ENCODE results near the gene ABCA3. TPM values are rescaled to one million over a fixed set of nuclear protein-coding genes. Genes with fewer than 3 reads are reported as not detected.
A peak's percentile ranks its signal among the peaks of the same experiment; 100 is the strongest.

Gene ABCA3
- total and polyA plus RNA-seq, 7 experiments from 2014 or later, result 1.7 to 10.0 (median 7.4) TPM

DNA sequence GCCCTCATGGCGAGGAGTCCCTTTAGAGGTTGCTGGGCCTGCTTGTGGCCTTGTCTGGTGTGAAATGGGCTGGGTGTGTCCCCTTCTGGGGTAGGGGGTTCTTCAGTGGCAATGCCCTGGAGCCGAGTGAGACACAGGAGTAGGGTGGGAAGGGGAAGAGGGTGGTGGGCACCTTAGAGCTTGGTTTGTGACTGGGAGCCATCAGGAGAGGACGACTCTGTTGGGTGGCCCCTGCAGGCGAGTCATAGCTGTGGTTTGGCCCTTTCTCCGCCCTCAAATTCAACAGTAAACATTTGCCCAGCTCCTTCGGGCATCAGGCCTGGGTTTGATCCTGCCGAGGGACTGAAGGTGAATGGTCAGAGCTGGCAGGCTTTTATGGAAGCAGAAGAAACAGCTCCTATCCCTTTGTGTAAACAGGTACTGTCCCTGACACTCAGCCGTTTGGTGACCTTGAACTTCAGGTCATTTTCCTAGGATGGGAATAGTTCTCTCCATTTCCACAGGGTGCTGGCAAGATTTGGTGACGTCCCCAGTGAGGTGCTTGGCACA is 114.2 kb downstream of the ABCA3 start:
- no peak for DNase-seq
- CTCF ChIA-PET, result no interaction called here
- Histone ChIP-seq H3K4me1 (ENCODE audit: control insufficient read depth in 2 of 2, insufficient read depth in 2 of 2, low read length in 2 of 2) (peaks cover 7 to 9% of the 10 kb centered on the region in 2 donors), H3K9me3 (ENCODE audit: control insufficient read depth in 2 of 3, low read length in 3 of 3) (no peaks in the 10 kb centered on the region), H3K36me3 (ENCODE audit: control insufficient read depth in 2 of 3, insufficient read depth in 3 of 3, low read length in 3 of 3) (peaks cover 0 to 53% (median 10%) of the 10 kb centered on the region in 3 experiments), H3K27me3 (ENCODE audit: control insufficient read depth in 2 of 2, insufficient read depth in 2 of 2, low read length in 2 of 2) (no peaks in the 10 kb centered on the region), H3K4me3 (ENCODE audit: low read length) (no peak overlapping the region), H3K27ac (ENCODE audit: low read depth, low read length) (no peak overlapping the region)
- peak overlapping the region in 7 of 10 donors; percentile 19 to 65 (median 29) for H3K4me3 Mint-ChIP-seq
- H3K36me3 Mint-ChIP-seq, result peaks cover 0 to 12% (median 0%) of the 10 kb centered on the region in 5 donors
- ATAC-seq, result no peak
- intact Hi-C loops (cut with micrococcal nuclease), result loop anchor here (10.0 kb wide), 2 partner anchors 232 to 288 kb away; partner anchors contain the start of gene ATP6V0C (in 1 of the 2)
- POLR2A ChIA-PET, result interaction anchor here (0.6 to 1.6 kb wide), 6 partner anchors 10 to 1230 kb away, joined by 3 to 5 read pairs (median 4); partner anchors contain the start of genes ECI1, NUBP2, PGP and SPSB3
- H3K9me3 Mint-ChIP-seq, result no peaks in the 10 kb centered on the region
- H3K27me3 Mint-ChIP-seq, result peaks cover 0 to 3% (median 0%) of the 10 kb centered on the region in 5 donors
- peaks cover 0 to 25% (median 19%) of the 10 kb centered on the region in 7 donors for H3K4me1 Mint-ChIP-seq
- H3K27ac Mint-ChIP-seq, result no peak overlapping the region

Small RNAs within 50 kb of the gene (microRNA-seq; reads per million reads assigned to microRNA genes)
- gene MIR3677 (ENCODE audit: borderline microRNAs expressed) (not detected), gene MIR4717 (ENCODE audit: borderline microRNAs expressed) (not detected)

Other genes with a start within 250 kb of the ABCA3 start
- gene PKD1, start 204.8 kb downstream of the ABCA3 start, total RNA-seq, result 100 to 1,000 TPM in 2 of 5 experiments, 10 to 100 TPM in 3; 82.8 to 153 (median 98.3) TPM
- gene PKD1, start 204.8 kb downstream of the ABCA3 start, polyA plus RNA-seq, result 1 to 10 TPM; 4.9 to 9.8 TPM
- gene RAB26, start 192.1 kb downstream of the ABCA3 start, total RNA-seq, result under 1 TPM in 1 of 5 experiments, not detected in 4; 0.86 TPM
- gene RAB26, start 192.1 kb downstream of the ABCA3 start, polyA plus RNA-seq, result under 1 TPM; 0.29 to 0.66 TPM
- gene TRAF7, start 184.9 kb downstream of the ABCA3 start, total RNA-seq, result 10 to 100 TPM; 30.0 to 58.3 (median 36.7) TPM
- 1 to 10 TPM; 4.8 to 6.8 TPM for gene TRAF7, start 184.9 kb downstream of the ABCA3 start, polyA plus RNA-seq
- gene CASKIN1, start 144.1 kb downstream of the ABCA3 start, total RNA-seq, result under 1 TPM in 1 of 5 experiments, not detected in 4; 0.19 TPM
- gene CASKIN1, start 144.1 kb downstream of the ABCA3 start, polyA plus RNA-seq, result not detected
- gene MLST8, start 135.3 kb downstream of the ABCA3 start, total RNA-seq, result 10 to 100 TPM; 25.1 to 41.2 (median 35.5) TPM
- 10 to 100 TPM; 20.7 to 36.4 TPM for gene MLST8, start 135.3 kb downstream of the ABCA3 start, polyA plus RNA-seq
- 10 to 100 TPM in 4 of 5 experiments, 1 to 10 TPM in 1; 5.7 to 44.3 (median 16.0) TPM for gene BRICD5, start 129.9 kb downstream of the ABCA3 start, total RNA-seq
- gene BRICD5, start 129.9 kb downstream of the ABCA3 start, polyA plus RNA-seq, result under 1 TPM in 1 of 2 donors, not detected in 1; 0.22 TPM
- 10 to 100 TPM in 3 of 5 experiments, 1 to 10 TPM in 2; 7.7 to 26.5 (median 20.4) TPM for gene PGP, start 125.9 kb downstream of the ABCA3 start, total RNA-seq
- 10 to 100 TPM in 1 of 2 donors, 1 to 10 TPM in 1; 6.0 to 12.9 TPM for gene PGP, start 125.9 kb downstream of the ABCA3 start, polyA plus RNA-seq
- 10 to 100 TPM; 31.3 to 45.6 (median 36.8) TPM for gene E4F1, start 117.1 kb downstream of the ABCA3 start, total RNA-seq
- gene E4F1, start 117.1 kb downstream of the ABCA3 start, polyA plus RNA-seq, result 10 to 100 TPM; 12.6 to 25.6 TPM
- gene DNASE1L2, start 104.3 kb downstream of the ABCA3 start, total RNA-seq, result 1 to 10 TPM in 3 of 5 experiments, under 1 TPM in 2; 0.34 to 3.8 (median 2.2) TPM
- not detected for gene DNASE1L2, start 104.3 kb downstream of the ABCA3 start, polyA plus RNA-seq
- 10 to 100 TPM; 19.9 to 29.3 (median 26.8) TPM for gene ECI1, start 89.1 kb downstream of the ABCA3 start, total RNA-seq
- 10 to 100 TPM; 39.9 to 44.2 TPM for gene ECI1, start 89.1 kb downstream of the ABCA3 start, polyA plus RNA-seq
- 100 to 1,000 TPM; 136 to 250 (median 220) TPM for gene RNPS1, start 72.6 kb downstream of the ABCA3 start, total RNA-seq
- 100 to 1,000 TPM; 199 to 293 TPM for gene RNPS1, start 72.6 kb downstream of the ABCA3 start, polyA plus RNA-seq
- 10 to 100 TPM in 1 of 5 experiments, 1 to 10 TPM in 4; 2.6 to 50.1 (median 3.4) TPM for gene CCNF, start 88.7 kb upstream of the ABCA3 start, total RNA-seq
- gene CCNF, start 88.7 kb upstream of the ABCA3 start, polyA plus RNA-seq, result 1 to 10 TPM in 1 of 2 donors, under 1 TPM in 1; 0.41 to 5.9 TPM
- 10 to 100 TPM in 1 of 5 experiments, 1 to 10 TPM in 1, under 1 TPM in 2, not detected in 1; 0.32 to 16.7 (median 0.71) TPM for gene TEDC2, start 119.4 kb upstream of the ABCA3 start, total RNA-seq
- under 1 TPM; 0.39 to 0.84 TPM for gene TEDC2, start 119.4 kb upstream of the ABCA3 start, polyA plus RNA-seq
- gene NTN3, start 130.6 kb upstream of the ABCA3 start, total RNA-seq, result not detected
- gene NTN3, start 130.6 kb upstream of the ABCA3 start, polyA plus RNA-seq, result not detected
- 10 to 100 TPM in 2 of 5 experiments, 1 to 10 TPM in 3; 5.4 to 13.5 (median 9.2) TPM for gene TBC1D24, start 134.4 kb upstream of the ABCA3 start, total RNA-seq
- 1 to 10 TPM; 1.7 to 2.5 TPM for gene TBC1D24, start 134.4 kb upstream of the ABCA3 start, polyA plus RNA-seq
- 100 to 1,000 TPM in 4 of 5 experiments, 10 to 100 TPM in 1; 98.2 to 303 (median 113) TPM for gene ATP6V0C, start 173.2 kb upstream of the ABCA3 start, total RNA-seq
- 10 to 100 TPM; 76.5 to 96.9 TPM for gene ATP6V0C, start 173.2 kb upstream of the ABCA3 start, polyA plus RNA-seq
- 100 to 1,000 TPM in 4 of 5 experiments, 10 to 100 TPM in 1; 60.0 to 258 (median 112) TPM for gene AMDHD2, start 179.6 kb upstream of the ABCA3 start, total RNA-seq
- 10 to 100 TPM; 15.0 to 22.5 TPM for gene AMDHD2, start 179.6 kb upstream of the ABCA3 start, polyA plus RNA-seq
- 1 to 10 TPM in 3 of 5 experiments, not detected in 2; 1.4 to 3.3 (median 2.8) TPM for gene CEMP1, start 190.7 kb upstream of the ABCA3 start, total RNA-seq
- 1 to 10 TPM; 3.7 to 7.3 TPM for gene CEMP1, start 190.7 kb upstream of the ABCA3 start, polyA plus RNA-seq
- 10 to 100 TPM; 52.2 to 71.5 (median 58.3) TPM for gene PDPK1, start 197.3 kb upstream of the ABCA3 start, total RNA-seq
- gene PDPK1, start 197.3 kb upstream of the ABCA3 start, polyA plus RNA-seq, result 10 to 100 TPM; 30.7 to 43.5 TPM

Data from naive thymus-derived CD4-positive, alpha-beta T cell (primary cell).